Purkinje cell (primary cell): ENCODE measurements around the gene CD99. TPM values are rescaled to one million over a fixed set of nuclear protein-coding genes. Genes with fewer than 3 reads are reported as not detected.

Experiments
- polyA plus RNA-seq: library from polyadenylated mRNA; unstranded; fragments of >200 nt; fragmentation: Nextera tagmentation; gene quantifications from 2 replicates; pipeline ENCODE4 v1.2.1, GENCODE V29; 2014

The CD99 gene
- polyA plus RNA-seq: 8.3 and 10.1 TPM in 2 replicates

GRCh38 chrX:2690856-2691542 lies at the start of gene CD99:
Gene CD99, plus strand, starts transcription at chrX:2691295. Its CDS starts 66 bp downstream, at chrX:2691361.

GRCh38 chrX:2751874-2752300 lies 60.8 kb downstream of the CD99 start, which contains the start of gene XG:
Gene XG, plus strand, starts transcription at chrX:2752040. Its CDS starts 235 bp downstream, at chrX:2752275.

Other genes starting within 250 kb of the CD99 start
- 13.1 and 14.6 TPM in 2 replicates for gene DHRSX, start 190.3 kb upstream of the CD99 start, polyA plus RNA-seq
- gene ZBED1, start 190.3 kb upstream of the CD99 start, polyA plus RNA-seq: 3.2 and 5.4 TPM in 2 replicates
- not detected in 2 replicates for gene XG, start 60.7 kb downstream of the CD99 start, polyA plus RNA-seq
- 0.52 and 1.8 TPM in 2 replicates for gene GYG2, start 137.6 kb downstream of the CD99 start, polyA plus RNA-seq
- gene ARSD, start 238.0 kb downstream of the CD99 start, polyA plus RNA-seq: 1.5 and 7.0 TPM in 2 replicates